Cerebellar nuclear complex (tissue), 1 donor: Measurements from ENCODE around the gene IGIP.
"Not testable (repeated sequence)": the region's sequence is repeated elsewhere in the genome, so short reads cannot be mapped to it uniquely, and the experiment has no call there.

ENCODE experiments used
- DNase-seq, 2 experiments: peaks; one replicate each; lab custom pipeline; 2025; lab: John Stamatoyannopoulos, UW

The IGIP gene

GRCh38 chr5:140141241-140141640, 15.5 kb downstream of the IGIP start:
- no peak for DNase-seq

GRCh38 chr5:140142246-140142645, 16.5 kb downstream of the IGIP start:
- no peak for DNase-seq

- DNase-seq = no peak
These were observed 17.1 kb downstream of the IGIP start for GRCh38 chr5:140142856-140143255.

GRCh38 chr5:140143521-140144258, 18.0 kb downstream of the IGIP start:
- DNase-seq = no peak

GRCh38 chr5:140145256-140145655, 19.5 kb downstream of the IGIP start:
- no peak for DNase-seq

GRCh38 chr5:140145818-140146522, 20.2 kb downstream of the IGIP start:
- DNase-seq = no peak

DNA sequence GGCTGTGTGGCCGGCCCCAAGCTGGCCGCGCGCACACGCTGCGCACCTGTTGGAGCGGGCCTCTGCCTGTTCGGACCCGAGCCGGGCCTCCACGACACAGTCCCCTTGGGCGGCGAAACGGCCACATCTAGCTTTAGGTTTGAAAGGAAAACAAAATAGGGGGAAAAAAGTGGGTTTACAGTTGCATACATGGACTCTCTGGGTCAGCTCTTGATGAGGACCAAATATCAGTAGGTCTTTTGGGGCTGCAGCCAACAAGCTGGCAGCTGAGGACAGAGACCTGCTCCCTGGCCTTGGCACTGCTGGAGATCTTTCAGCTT, 20.7 kb downstream of the IGIP start:
- DNase-seq = no peak

GRCh38 chr5:140147460-140147859, 21.7 kb downstream of the IGIP start:
- DNase-seq = no peak

GRCh38 chr5:140148508-140148907, 22.8 kb downstream of the IGIP start:
- DNase-seq = no peak

GRCh38 chr5:140150201-140150600, 24.5 kb downstream of the IGIP start:
- no peak for DNase-seq

DNA sequence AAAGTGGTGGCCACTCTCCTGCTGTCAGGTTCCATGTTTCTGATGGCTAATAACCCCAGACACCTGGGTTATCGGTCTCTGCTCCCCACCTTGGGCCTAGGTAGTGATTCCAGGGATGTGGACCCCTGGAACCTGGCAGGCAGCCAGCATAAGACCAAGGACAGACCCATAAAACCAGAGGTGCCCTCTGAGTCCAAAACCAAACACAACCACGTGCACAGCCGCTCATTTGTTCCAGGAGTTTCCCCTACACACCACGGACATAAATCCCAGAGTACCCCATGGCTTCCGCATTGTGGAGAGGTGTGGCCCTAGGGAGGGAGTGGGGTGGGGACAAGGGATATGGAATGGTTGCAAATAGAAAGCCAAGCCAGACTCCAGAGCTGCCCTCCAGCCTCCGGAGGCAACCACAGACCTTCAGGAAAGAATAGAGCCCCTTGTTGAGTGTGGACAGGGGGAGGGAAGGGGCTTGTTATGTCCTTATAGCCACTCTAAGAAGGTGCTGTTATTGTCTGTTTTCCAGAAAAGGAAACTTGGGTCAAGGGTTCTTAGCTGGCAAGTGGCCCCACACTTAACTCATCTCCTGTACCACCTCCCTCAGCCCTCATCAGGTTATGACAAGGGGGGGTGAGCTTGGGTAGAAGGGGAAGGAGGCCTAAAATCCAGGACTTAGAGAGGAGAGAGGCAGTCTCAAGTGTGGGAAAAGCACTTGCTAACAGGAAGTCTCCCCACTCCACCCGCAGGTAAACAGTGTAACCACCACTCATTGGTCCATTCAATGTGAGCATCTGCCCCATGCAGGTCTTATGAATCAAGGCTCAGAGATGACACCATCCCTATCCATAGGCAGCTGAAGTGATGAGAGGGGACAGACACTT, 25.6 kb downstream of the IGIP start:
- no peak for DNase-seq

- DNase-seq = no peak
These were observed 26.6 kb downstream of the IGIP start for GRCh38 chr5:140152022-140152999.

DNA sequence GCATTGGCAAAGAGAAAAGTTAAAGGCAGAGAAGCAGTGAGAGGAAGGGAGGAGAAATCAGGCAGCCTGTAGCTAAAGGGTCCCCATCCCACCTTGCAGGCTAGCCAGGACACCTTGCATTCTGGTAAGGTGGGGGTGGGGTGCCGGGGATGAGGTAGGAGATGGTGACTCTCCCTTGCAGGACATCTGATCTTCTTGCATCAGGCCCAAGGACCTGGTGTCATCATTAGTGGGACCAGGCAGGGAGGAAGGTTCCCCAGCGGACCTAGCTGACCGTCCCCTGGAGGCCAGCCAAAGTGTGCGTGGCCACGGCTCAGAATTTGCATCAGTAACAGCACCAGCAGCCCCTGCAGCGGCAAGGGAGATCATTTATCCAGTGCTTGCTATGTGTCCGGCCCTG, 27.5 kb downstream of the IGIP start:
- no peak for DNase-seq

DNA sequence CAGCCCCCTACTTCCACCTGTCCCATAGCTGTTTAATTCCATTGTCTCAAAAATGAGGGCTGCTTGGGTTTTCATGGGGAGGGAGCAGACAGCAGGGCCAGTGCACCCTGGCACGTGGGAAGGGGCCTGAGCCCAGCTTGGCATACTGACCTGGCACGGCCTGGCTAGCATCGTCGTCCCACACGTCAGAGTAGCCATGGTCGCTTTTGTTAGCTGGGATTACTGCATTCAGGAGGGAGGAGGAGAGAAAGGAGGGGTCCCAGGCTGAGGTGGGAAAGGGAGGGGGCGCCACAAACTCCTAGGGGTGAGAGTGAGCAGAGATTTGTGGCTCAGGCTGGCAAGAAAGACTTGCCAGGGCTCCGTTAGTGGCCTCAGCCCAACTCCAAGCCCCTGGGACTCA, 28.2 kb downstream of the IGIP start:
- DNase-seq = no peak

GRCh38 chr5:140154710-140155381, 29.1 kb downstream of the IGIP start:
- not testable (repeated sequence) for DNase-seq

- DNase-seq = peak in 1 of 2 experiments; percentile 67
These were observed 31.5 kb downstream of the IGIP start for GRCh38 chr5:140157032-140157781.

DNA sequence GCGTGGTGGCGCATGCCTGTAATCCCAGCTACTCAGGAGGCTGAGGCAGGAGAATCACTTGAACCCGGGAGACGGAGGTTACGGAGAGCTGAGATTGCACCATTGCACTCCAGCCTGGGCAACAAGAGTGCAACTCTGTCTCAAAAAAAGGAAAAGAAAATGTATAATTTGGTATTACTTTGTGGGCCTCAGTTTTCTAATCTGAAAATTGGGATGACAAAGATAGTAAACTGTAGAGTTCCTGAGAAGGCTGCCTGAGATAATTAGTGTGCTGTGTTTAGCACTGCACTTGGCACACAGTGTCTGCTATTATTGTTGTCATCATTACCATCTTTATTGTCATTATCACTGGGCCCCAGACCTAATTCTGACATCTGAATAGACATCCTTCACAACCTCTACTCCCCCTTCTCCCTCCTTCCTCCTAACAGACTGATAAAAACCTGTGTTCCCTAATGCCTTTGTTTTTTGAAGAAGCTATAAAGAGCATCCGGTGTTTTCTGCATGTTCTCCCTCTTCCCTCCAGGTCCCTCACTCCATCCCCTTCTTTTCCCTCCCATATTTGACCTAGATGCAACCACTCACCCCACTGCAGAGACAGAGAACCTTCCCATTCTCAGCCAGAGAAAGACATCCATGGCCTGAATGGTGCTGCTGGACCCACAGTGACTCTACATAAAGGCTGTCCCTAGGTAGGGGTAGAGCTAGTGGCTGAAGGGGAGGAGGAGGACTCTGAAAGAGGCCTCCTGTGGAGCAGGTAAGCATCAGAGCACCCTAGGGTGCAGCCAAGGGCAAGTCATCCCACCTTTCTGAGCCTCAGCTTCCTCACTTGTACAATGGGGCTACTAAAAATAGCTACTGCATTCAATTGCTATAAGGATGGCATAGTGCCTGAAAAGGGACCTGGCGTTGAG, 33.5 kb downstream of the IGIP start:
- DNase-seq = no peak

DNA sequence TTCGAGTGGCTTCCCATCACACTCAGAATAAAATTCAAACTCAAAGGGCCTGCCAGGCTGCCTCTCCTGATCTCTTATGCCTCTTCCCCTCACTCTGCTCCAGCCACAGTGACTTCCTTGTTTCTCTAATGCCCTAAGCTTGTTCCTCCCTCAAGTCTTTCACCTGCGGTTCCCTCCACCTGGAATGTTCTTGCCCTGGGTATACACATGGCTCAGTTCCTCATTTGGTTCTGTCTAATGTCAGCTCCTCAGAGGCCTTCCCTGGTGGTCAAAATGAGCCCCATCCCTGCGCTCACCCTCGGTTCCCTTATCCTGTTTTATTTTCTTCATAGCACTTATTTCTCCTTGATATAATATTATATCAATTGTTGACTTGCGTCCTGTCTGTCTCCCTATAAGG, 36.5 kb downstream of the IGIP start:
- DNase-seq = no peak

- no peak for DNase-seq
These were observed 37.0 kb downstream of the IGIP start for GRCh38 chr5:140162781-140163180.
